ENCODE measurements around the gene VAV2. TPM values are rescaled to one million over a fixed set of nuclear protein-coding genes. Genes with fewer than 3 reads are reported as not detected.

Gene VAV2
- total RNA-seq, 1 donor from 2014 or later, result 80.6 TPM

GRCh38 chr9:134011401-134011800, 19.3 kb upstream of the VAV2 start:
- TF ChIP-seq CTCF (IDR thresholded peaks at IDR 0.05; ENCODE audit: unreplicated experiment), result no peak
- Mint-ChIP-seq H3K27ac (peak overlapping the region; percentile 81), H3K9me3 (ENCODE audit: low read depth) (peaks cover 4% of the 10 kb centered on the region), H3K4me3 (ENCODE audit: low read depth) (no peak overlapping the region), H3K27me3 (peaks cover 3% of the 10 kb centered on the region), H3K36me3 (ENCODE audit: insufficient read depth) (peaks cover 8% of the 10 kb centered on the region), H3K4me1 (ENCODE audit: low read depth) (no peaks in the 10 kb centered on the region)
- DNase-seq (ENCODE audit: low spot score, unreplicated experiment), result no peak

GRCh38 chr9:134010310-134011173, 18.4 kb upstream of the VAV2 start:
- peak overlapping the region; percentile 81 for H3K27ac Mint-ChIP-seq

GRCh38 chr9:134007571-134007970, 15.4 kb upstream of the VAV2 start:
- TF ChIP-seq CTCF (IDR thresholded peaks at IDR 0.05; ENCODE audit: unreplicated experiment), result no peak
- H3K4me1 Mint-ChIP-seq (ENCODE audit: low read depth), result no peaks in the 10 kb centered on the region
- no peak for DNase-seq (ENCODE audit: low spot score, unreplicated experiment)
- H3K9me3 Mint-ChIP-seq (ENCODE audit: low read depth), result no peaks in the 10 kb centered on the region
- peaks cover 4% of the 10 kb centered on the region for H3K36me3 Mint-ChIP-seq (ENCODE audit: insufficient read depth)
- H3K4me3 Mint-ChIP-seq (ENCODE audit: low read depth), result no peak overlapping the region
- peaks cover 3% of the 10 kb centered on the region for H3K27me3 Mint-ChIP-seq
- H3K27ac Mint-ChIP-seq, result no peak overlapping the region

More at GRCh38 chr9:134010310-134011173, 18.4 kb upstream of the VAV2 start:
- Mint-ChIP-seq H3K27me3 (peaks cover 3% of the 10 kb centered on the region), H3K4me1 (ENCODE audit: low read depth) (no peaks in the 10 kb centered on the region), H3K4me3 (ENCODE audit: low read depth) (no peak overlapping the region), H3K36me3 (ENCODE audit: insufficient read depth) (peaks cover 8% of the 10 kb centered on the region), H3K9me3 (ENCODE audit: low read depth) (peaks cover 3% of the 10 kb centered on the region)
- DNase-seq (ENCODE audit: low spot score, unreplicated experiment), result no peak
- TF ChIP-seq CTCF (IDR thresholded peaks at IDR 0.05; ENCODE audit: unreplicated experiment), result no peak

- no peaks in the 10 kb centered on the region for H3K9me3 Mint-ChIP-seq (ENCODE audit: low read depth)
- no peaks in the 10 kb centered on the region for H3K4me1 Mint-ChIP-seq (ENCODE audit: low read depth)
- no peak for DNase-seq (ENCODE audit: low spot score, unreplicated experiment)
- H3K4me3 Mint-ChIP-seq (ENCODE audit: low read depth), result no peak overlapping the region
- H3K27ac Mint-ChIP-seq, result no peak overlapping the region
- H3K27me3 Mint-ChIP-seq, result peaks cover 3% of the 10 kb centered on the region
- peaks cover 4% of the 10 kb centered on the region for H3K36me3 Mint-ChIP-seq (ENCODE audit: insufficient read depth)
- no peak for TF ChIP-seq CTCF (IDR thresholded peaks at IDR 0.05; ENCODE audit: unreplicated experiment)
Observed at GRCh38 chr9:134007150-134007549, 15.0 kb upstream of the VAV2 start.

GRCh38 chr9:134005381-134005780, 13.3 kb upstream of the VAV2 start:
- no peak overlapping the region for H3K4me3 Mint-ChIP-seq (ENCODE audit: low read depth)
- H3K27ac Mint-ChIP-seq, result no peak overlapping the region
- H3K27me3 Mint-ChIP-seq, result peaks cover 3% of the 10 kb centered on the region
- H3K9me3 Mint-ChIP-seq (ENCODE audit: low read depth), result no peaks in the 10 kb centered on the region
- no peaks in the 10 kb centered on the region for H3K36me3 Mint-ChIP-seq (ENCODE audit: insufficient read depth)
- DNase-seq (ENCODE audit: low spot score, unreplicated experiment), result no peak
- TF ChIP-seq CTCF (IDR thresholded peaks at IDR 0.05; ENCODE audit: unreplicated experiment), result no peak
- H3K4me1 Mint-ChIP-seq (ENCODE audit: low read depth), result no peaks in the 10 kb centered on the region

All from progenitor cell of endocrine pancreas (in vitro differentiated cells).